ENCODE data around the gene GUCA2B. TPM values are rescaled to one million over a fixed set of nuclear protein-coding genes. Genes with fewer than 3 reads are reported as not detected.

Gene GUCA2B
- total and polyA plus RNA-seq, 4 donors, result 1.2 to 78.5 TPM; not detected in 2

GRCh38 chr1:42176902-42177519 is 23.8 kb downstream of the GUCA2B start:
- H3K4me3 ChIP-seq (ENCODE audit: low read length in 2 of 2), result no peak overlapping the region
- H3K9me3 ChIP-seq (ENCODE audit: control insufficient read depth, low read length), result no peaks in the 10 kb centered on the region
- peaks cover 0 to 1% of the 10 kb centered on the region in 2 donors for H3K36me3 ChIP-seq (ENCODE audit: control insufficient read depth in 1 of 2, insufficient read depth in 2 of 2, low read length in 1 of 2)
- intact Hi-C loops (cut with DNase I), result loop anchor here in 1 of 2 donors (10.0 kb wide), 1 partner anchor 158 kb away; the partner anchor contains the start of gene FOXJ3
- H3K4me1 ChIP-seq (ENCODE audit: control insufficient read depth in 1 of 2, insufficient read depth in 2 of 2, low read length in 2 of 2), result peaks cover 2 to 5% of the 10 kb centered on the region in 2 donors
- no peak overlapping the region for H3K27ac ChIP-seq (ENCODE audit: low read depth in 1 of 2, low read length in 2 of 2)
- ATAC-seq (ENCODE audit: low FRiP score) (no peak), DNase-seq (no peak)
- WGBS, 2 donors, result 83 to 86% methylated on average over 4 of the region's 4 CpGs
- H3K27me3 ChIP-seq (ENCODE audit: control insufficient read depth in 1 of 2, insufficient read depth in 2 of 2, low read length in 1 of 2), result no peaks in the 10 kb centered on the region

- H3K27me3 ChIP-seq (ENCODE audit: control insufficient read depth in 1 of 2, insufficient read depth in 2 of 2, low read length in 1 of 2), result no peaks in the 10 kb centered on the region
- H3K27ac ChIP-seq (ENCODE audit: low read depth in 1 of 2, low read length in 2 of 2), result no peak overlapping the region
- no peaks in the 10 kb centered on the region for H3K9me3 ChIP-seq (ENCODE audit: control insufficient read depth, low read length)
- DNase-seq, result peak; percentile 60 to 75
- peaks cover 0 to 1% of the 10 kb centered on the region in 2 donors for H3K36me3 ChIP-seq (ENCODE audit: control insufficient read depth in 1 of 2, insufficient read depth in 2 of 2, low read length in 1 of 2)
- H3K4me1 ChIP-seq (ENCODE audit: control insufficient read depth in 1 of 2, insufficient read depth in 2 of 2, low read length in 2 of 2), result peaks cover 2 to 5% of the 10 kb centered on the region in 2 donors
- 32 to 38% methylated on average over 6 of the region's 6 CpGs for WGBS, 2 donors
- H3K4me3 ChIP-seq (ENCODE audit: low read length in 2 of 2), result no peak overlapping the region
- peak; percentile 65 for ATAC-seq (ENCODE audit: low FRiP score)
- intact Hi-C loops (cut with DNase I), result loop anchor here in 1 of 2 donors (10.0 kb wide), 1 partner anchor 157 kb away; the partner anchor contains the start of gene FOXJ3
These were observed 24.4 kb downstream of the GUCA2B start for GRCh38 chr1:42177541-42177981.

GRCh38 chr1:42178249-42178648 is 25.0 kb downstream of the GUCA2B start:
- peaks cover 0 to 1% of the 10 kb centered on the region in 2 donors for H3K36me3 ChIP-seq (ENCODE audit: control insufficient read depth in 1 of 2, insufficient read depth in 2 of 2, low read length in 1 of 2)
- DNase-seq (no peak), ATAC-seq (ENCODE audit: low FRiP score) (no peak)
- H3K4me3 ChIP-seq (ENCODE audit: low read length in 2 of 2), result no peak overlapping the region
- no peaks in the 10 kb centered on the region for H3K27me3 ChIP-seq (ENCODE audit: control insufficient read depth in 1 of 2, insufficient read depth in 2 of 2, low read length in 1 of 2)
- intact Hi-C loops (cut with DNase I), result loop anchor here in 1 of 2 donors (10.0 kb wide), 1 partner anchor 157 kb away; the partner anchor contains the start of gene FOXJ3
- H3K9me3 ChIP-seq (ENCODE audit: control insufficient read depth, low read length), result no peaks in the 10 kb centered on the region
- 46 to 52% methylated on average over 3 of the region's 3 CpGs for WGBS, 2 donors
- H3K27ac ChIP-seq (ENCODE audit: low read depth in 1 of 2, low read length in 2 of 2), result no peak overlapping the region
- H3K4me1 ChIP-seq (ENCODE audit: control insufficient read depth in 1 of 2, insufficient read depth in 2 of 2, low read length in 2 of 2), result peaks cover 2 to 5% of the 10 kb centered on the region in 2 donors

- WGBS, 2 donors, result 0% methylated on average over 2 of the region's 2 CpGs
- no peak overlapping the region for H3K27ac ChIP-seq (ENCODE audit: low read depth in 1 of 2, low read length in 2 of 2)
These were observed 26.1 kb downstream of the GUCA2B start for GRCh38 chr1:42179275-42179674.

GRCh38 chr1:42179900-42180329 is 26.7 kb downstream of the GUCA2B start:
- WGBS, 2 donors, result 43 to 46% methylated on average over 4 of the region's 4 CpGs
- H3K4me3 ChIP-seq (ENCODE audit: low read length in 2 of 2), result no peak overlapping the region

More at GRCh38 chr1:42179275-42179674, 26.1 kb downstream of the GUCA2B start:
- DNase-seq (no peak), ATAC-seq (ENCODE audit: low FRiP score) (no peak)
- no peaks in the 10 kb centered on the region for H3K9me3 ChIP-seq (ENCODE audit: control insufficient read depth, low read length)
- H3K27me3 ChIP-seq (ENCODE audit: control insufficient read depth in 1 of 2, insufficient read depth in 2 of 2, low read length in 1 of 2), result no peaks in the 10 kb centered on the region
- no peak overlapping the region for H3K4me3 ChIP-seq (ENCODE audit: low read length in 2 of 2)
- H3K36me3 ChIP-seq (ENCODE audit: control insufficient read depth in 1 of 2, insufficient read depth in 2 of 2, low read length in 1 of 2), result peaks cover 0 to 1% of the 10 kb centered on the region in 2 donors
- peaks cover 2 to 5% of the 10 kb centered on the region in 2 donors for H3K4me1 ChIP-seq (ENCODE audit: control insufficient read depth in 1 of 2, insufficient read depth in 2 of 2, low read length in 2 of 2)
- intact Hi-C loops (cut with DNase I), result loop anchor here in 1 of 2 donors (10.0 kb wide), 1 partner anchor 156 kb away; the partner anchor contains the start of gene FOXJ3

GRCh38 chr1:42181687-42182086 is 28.5 kb downstream of the GUCA2B start:
- peaks cover 2 to 5% of the 10 kb centered on the region in 2 donors for H3K4me1 ChIP-seq (ENCODE audit: control insufficient read depth in 1 of 2, insufficient read depth in 2 of 2, low read length in 2 of 2)
- DNase-seq (no peak), ATAC-seq (ENCODE audit: low FRiP score) (no peak)
- H3K9me3 ChIP-seq (ENCODE audit: control insufficient read depth, low read length), result no peaks in the 10 kb centered on the region
- peaks cover 0 to 1% of the 10 kb centered on the region in 2 donors for H3K36me3 ChIP-seq (ENCODE audit: control insufficient read depth in 1 of 2, insufficient read depth in 2 of 2, low read length in 1 of 2)
- intact Hi-C loops (cut with DNase I), result no loop called here
- H3K27me3 ChIP-seq (ENCODE audit: control insufficient read depth in 1 of 2, insufficient read depth in 2 of 2, low read length in 1 of 2), result no peaks in the 10 kb centered on the region
- H3K4me3 ChIP-seq (ENCODE audit: low read length in 2 of 2), result no peak overlapping the region
- WGBS, 2 donors, result 91 to 93% methylated on average over 4 of the region's 4 CpGs
- H3K27ac ChIP-seq (ENCODE audit: low read depth in 1 of 2, low read length in 2 of 2), result no peak overlapping the region

More at GRCh38 chr1:42179900-42180329, 26.7 kb downstream of the GUCA2B start:
- ATAC-seq (ENCODE audit: low FRiP score), result no peak
- Histone ChIP-seq H3K9me3 (ENCODE audit: control insufficient read depth, low read length) (no peaks in the 10 kb centered on the region), H3K36me3 (ENCODE audit: control insufficient read depth in 1 of 2, insufficient read depth in 2 of 2, low read length in 1 of 2) (peaks cover 0 to 1% of the 10 kb centered on the region in 2 donors), H3K27me3 (ENCODE audit: control insufficient read depth in 1 of 2, insufficient read depth in 2 of 2, low read length in 1 of 2) (no peaks in the 10 kb centered on the region), H3K4me1 (ENCODE audit: control insufficient read depth in 1 of 2, insufficient read depth in 2 of 2, low read length in 2 of 2) (peaks cover 2 to 5% of the 10 kb centered on the region in 2 donors), H3K27ac (ENCODE audit: low read depth in 1 of 2, low read length in 2 of 2) (peak overlapping the region; percentile 17 to 59)
- intact Hi-C loops (cut with DNase I), result loop anchor here in 1 of 2 donors (10.0 kb wide), 1 partner anchor 155 kb away; the partner anchor contains the start of gene FOXJ3
- DNase-seq, result no peak

- Histone ChIP-seq H3K4me1 (ENCODE audit: control insufficient read depth in 1 of 2, insufficient read depth in 2 of 2, low read length in 2 of 2) (peaks cover 2 to 5% of the 10 kb centered on the region in 2 donors), H3K9me3 (ENCODE audit: control insufficient read depth, low read length) (no peaks in the 10 kb centered on the region), H3K4me3 (ENCODE audit: low read length in 2 of 2) (no peak overlapping the region), H3K27me3 (ENCODE audit: control insufficient read depth in 1 of 2, insufficient read depth in 2 of 2, low read length in 1 of 2) (no peaks in the 10 kb centered on the region), H3K27ac (ENCODE audit: low read depth in 1 of 2, low read length in 2 of 2) (no peak overlapping the region), H3K36me3 (ENCODE audit: control insufficient read depth in 1 of 2, insufficient read depth in 2 of 2, low read length in 1 of 2) (peaks cover 0 to 1% of the 10 kb centered on the region in 2 donors)
- 95 to 99% methylated on average over 3 of the region's 7 CpGs for WGBS, 2 donors
- intact Hi-C loops (cut with DNase I), result no loop called here
- ATAC-seq (ENCODE audit: low FRiP score) (no peak), DNase-seq (no peak)
These were observed 30.2 kb downstream of the GUCA2B start for GRCh38 chr1:42183210-42183956.

GRCh38 chr1:42183957-42184268 is 30.7 kb downstream of the GUCA2B start:
- Histone ChIP-seq H3K36me3 (ENCODE audit: control insufficient read depth in 1 of 2, insufficient read depth in 2 of 2, low read length in 1 of 2) (peaks cover 0 to 1% of the 10 kb centered on the region in 2 donors), H3K27ac (ENCODE audit: low read depth in 1 of 2, low read length in 2 of 2) (no peak overlapping the region), H3K4me3 (ENCODE audit: low read length in 2 of 2) (no peak overlapping the region), H3K4me1 (ENCODE audit: control insufficient read depth in 1 of 2, insufficient read depth in 2 of 2, low read length in 2 of 2) (peaks cover 2 to 5% of the 10 kb centered on the region in 2 donors), H3K27me3 (ENCODE audit: control insufficient read depth in 1 of 2, insufficient read depth in 2 of 2, low read length in 1 of 2) (no peaks in the 10 kb centered on the region), H3K9me3 (ENCODE audit: control insufficient read depth, low read length) (no peaks in the 10 kb centered on the region)
- no peak for ATAC-seq (ENCODE audit: low FRiP score)
- no peak for DNase-seq
- intact Hi-C loops (cut with DNase I), result no loop called here
- 97% methylated on average over 6 of the region's 6 CpGs for WGBS, 2 donors

Data from aorta (tissue), 5 donors.